HT1080 (cell line): ENCODE measurements around the gene MTFP1. TPM values are rescaled to one million over a fixed set of nuclear protein-coding genes. Genes with fewer than 3 reads are reported as not detected.
"Not testable (repeated sequence)": the region's sequence is repeated elsewhere in the genome, so short reads cannot be mapped to it uniquely, and the experiment has no call there.

Experiments
- DNase-seq: peaks from one replicate; pipeline ENCODE4 v3.0.0-alpha.2; 2015; ENCODE audit warnings: low read depth
- total RNA-seq: library from RNA; depleted of rRNA; stranded (reverse); fragments of >200 nt; shearing (Covaris generic); gene quantifications from 2 replicates; pipeline ENCODE4 v1.2.3, GENCODE V29; 2014

MTFP1 gene
- total RNA-seq, 1 experiment from 2014 or later = 37.1 TPM

- no peak for DNase-seq
Measured at GRCh38 chr22:30424534-30425326, 838 bp upstream of the MTFP1 start.

- no peak for DNase-seq
Measured at GRCh38 chr22:30425327-30425615, 297 bp upstream of the MTFP1 start.

- peak; percentile 72 for DNase-seq
Measured at GRCh38 chr22:30426388-30427353, 1.1 kb downstream of the MTFP1 start.

GRCh38 chr22:30427871-30428270 lies 2.3 kb downstream of the MTFP1 start:
- DNase-seq = no peak

GRCh38 chr22:30429887-30430286 lies 4.3 kb downstream of the MTFP1 start:
- DNase-seq = no peak

GRCh38 chr22:30430933-30431332 lies 5.4 kb downstream of the MTFP1 start:
- no peak for DNase-seq

GRCh38 chr22:30432096-30432495 lies 6.5 kb downstream of the MTFP1 start:
- DNase-seq = no peak

GRCh38 chr22:30432520-30432919 lies 7.0 kb downstream of the MTFP1 start:
- no peak for DNase-seq

- DNase-seq = no peak
Measured at GRCh38 chr22:30433227-30433626, 7.7 kb downstream of the MTFP1 start.

- DNase-seq = no peak
Measured at GRCh38 chr22:30433773-30434172, 8.2 kb downstream of the MTFP1 start.

- no peak for DNase-seq
Measured at GRCh38 chr22:30434843-30435242, 9.3 kb downstream of the MTFP1 start.

- no peak for DNase-seq
Measured at GRCh38 chr22:30435674-30436126, 10.1 kb downstream of the MTFP1 start.

GRCh38 chr22:30436196-30436595 lies 10.6 kb downstream of the MTFP1 start:
- no peak for DNase-seq

- no peak for DNase-seq
Measured at GRCh38 chr22:30438559-30438958, 13.0 kb downstream of the MTFP1 start.

- no peak for DNase-seq
Measured at GRCh38 chr22:30439226-30439625, 13.7 kb downstream of the MTFP1 start.

GRCh38 chr22:30439836-30440235 lies 14.3 kb downstream of the MTFP1 start:
- DNase-seq = no peak

GRCh38 chr22:30441088-30441487 lies 15.5 kb downstream of the MTFP1 start:
- no peak for DNase-seq

GRCh38 chr22:30444632-30445437 lies 19.3 kb downstream of the MTFP1 start:
- peak; percentile 48 for DNase-seq

- no peak for DNase-seq
Measured at GRCh38 chr22:30445438-30446145, 20.0 kb downstream of the MTFP1 start.

- no peak for DNase-seq
Measured at GRCh38 chr22:30447656-30448055, 22.1 kb downstream of the MTFP1 start.

- DNase-seq = not testable (repeated sequence)
Measured at GRCh38 chr22:30451488-30451887, 25.9 kb downstream of the MTFP1 start.
